Neural crest cell (in vitro differentiated cells): ENCODE data around the gene CDK19. TPM values are rescaled to one million over a fixed set of nuclear protein-coding genes. Genes with fewer than 3 reads are reported as not detected.

Source experiments
- DNase-seq: peaks from one replicate; pipeline ENCODE4 v3.0.0; 2021; ENCODE audit warnings: low read depth, mixed read lengths, low spot score
- H3K27ac Mint-ChIP-seq: one replicate; pipeline ENCODE4 v1.8.0; 2021; ENCODE audit warnings: mild to moderate bottlenecking, mixed read lengths; ENCODE audit not compliant: unreplicated experiment
- H3K27me3 Mint-ChIP-seq: 2 replicates; pipeline ENCODE4 v1.8.0; 2021; ENCODE audit warnings: low read depth, mild to moderate bottlenecking, mixed read lengths
- H3K36me3 Mint-ChIP-seq: 2 replicates; pipeline ENCODE4 v1.8.0; 2021; ENCODE audit warnings: low read depth, mild to moderate bottlenecking, mixed read lengths
- H3K4me1 Mint-ChIP-seq: 2 replicates; pipeline ENCODE4 v1.8.0; 2021; ENCODE audit warnings: mixed read lengths
- H3K4me3 Mint-ChIP-seq: one replicate; pipeline ENCODE4 v1.8.0; 2021; ENCODE audit warnings: mild to moderate bottlenecking, mixed read lengths
- H3K9me3 Mint-ChIP-seq: 2 replicates; pipeline ENCODE4 v1.8.0; 2021; ENCODE audit warnings: mixed read lengths
- total RNA-seq: library from RNA; stranded (reverse); gene quantifications from 2 replicates; pipeline ENCODE4 v1.2.1, GENCODE V29; 2021
- TF ChIP-seq, protein P1 (sequence below): fragments of 200-600 bp; sonication (generic); conservative IDR thresholded peaks from 2 replicates; pipeline ENCODE4 v1.5.0; 2021; ENCODE audit warnings: antibody characterized with exemption, mild to moderate bottlenecking

The CDK19 gene
- total RNA-seq, 1 donor from 2014 or later = 24.4 TPM

DNA sequence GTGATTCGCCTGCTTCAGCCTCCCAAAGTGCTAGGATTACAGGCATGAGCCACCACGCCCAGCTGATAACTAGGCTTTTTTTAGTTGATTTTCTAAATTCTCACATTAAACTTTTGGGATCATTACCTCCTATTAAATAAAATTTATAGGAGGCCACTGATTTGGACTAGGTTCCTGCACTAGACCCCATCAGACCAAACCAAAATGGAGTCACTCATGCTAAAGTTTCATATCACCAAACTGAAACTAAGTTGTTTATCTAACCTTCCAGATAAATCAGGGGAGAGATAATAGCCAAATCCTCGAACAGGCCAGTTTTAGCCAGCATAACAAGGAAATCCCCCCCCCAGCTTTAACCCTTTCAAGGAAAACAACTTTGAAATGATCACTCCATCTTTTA, 240.5 kb downstream of the CDK19 start:
- DNase-seq = no peak
- Mint-ChIP-seq H3K36me3 (peaks cover 8% of the 10 kb centered on the region), H3K4me1 (no peaks in the 10 kb centered on the region), H3K4me3 (no peak overlapping the region), H3K27me3 (no peaks in the 10 kb centered on the region), H3K9me3 (peaks cover 11% of the 10 kb centered on the region), H3K27ac (no peak overlapping the region)
- TF ChIP-seq, protein P1, sequence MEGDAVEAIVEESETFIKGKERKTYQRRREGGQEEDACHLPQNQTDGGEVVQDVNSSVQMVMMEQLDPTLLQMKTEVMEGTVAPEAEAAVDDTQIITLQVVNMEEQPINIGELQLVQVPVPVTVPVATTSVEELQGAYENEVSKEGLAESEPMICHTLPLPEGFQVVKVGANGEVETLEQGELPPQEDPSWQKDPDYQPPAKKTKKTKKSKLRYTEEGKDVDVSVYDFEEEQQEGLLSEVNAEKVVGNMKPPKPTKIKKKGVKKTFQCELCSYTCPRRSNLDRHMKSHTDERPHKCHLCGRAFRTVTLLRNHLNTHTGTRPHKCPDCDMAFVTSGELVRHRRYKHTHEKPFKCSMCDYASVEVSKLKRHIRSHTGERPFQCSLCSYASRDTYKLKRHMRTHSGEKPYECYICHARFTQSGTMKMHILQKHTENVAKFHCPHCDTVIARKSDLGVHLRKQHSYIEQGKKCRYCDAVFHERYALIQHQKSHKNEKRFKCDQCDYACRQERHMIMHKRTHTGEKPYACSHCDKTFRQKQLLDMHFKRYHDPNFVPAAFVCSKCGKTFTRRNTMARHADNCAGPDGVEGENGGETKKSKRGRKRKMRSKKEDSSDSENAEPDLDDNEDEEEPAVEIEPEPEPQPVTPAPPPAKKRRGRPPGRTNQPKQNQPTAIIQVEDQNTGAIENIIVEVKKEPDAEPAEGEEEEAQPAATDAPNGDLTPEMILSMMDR = no peak

DNA sequence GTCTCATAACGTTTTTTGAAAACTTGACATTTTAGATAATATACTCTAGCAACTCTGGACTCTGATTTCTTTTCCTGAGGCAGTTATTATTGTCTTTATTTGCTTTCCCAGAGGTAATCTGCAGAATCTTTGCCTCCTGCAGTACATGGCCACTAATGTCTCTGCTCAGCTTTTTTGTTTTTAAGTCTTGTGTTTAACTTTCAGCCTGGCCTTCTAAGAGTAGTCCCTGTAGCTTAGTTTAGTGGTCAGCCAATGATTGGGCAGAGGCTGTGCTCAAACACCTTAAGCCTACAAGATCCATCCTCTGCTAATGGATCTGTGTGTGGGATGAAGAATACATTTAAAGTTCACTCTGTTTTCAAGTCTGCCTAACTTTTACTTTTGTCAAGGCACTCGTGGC, 241.7 kb downstream of the CDK19 start:
- no peak overlapping the region for H3K27ac Mint-ChIP-seq
- peaks cover 2% of the 10 kb centered on the region for H3K36me3 Mint-ChIP-seq
- TF ChIP-seq, protein P1 = no peak
- no peak overlapping the region for H3K4me3 Mint-ChIP-seq
- H3K4me1 Mint-ChIP-seq = no peaks in the 10 kb centered on the region
- DNase-seq = no peak
- no peaks in the 10 kb centered on the region for H3K27me3 Mint-ChIP-seq
- H3K9me3 Mint-ChIP-seq = peaks cover 5% of the 10 kb centered on the region

- TF ChIP-seq, protein P1 = no peak
- Mint-ChIP-seq H3K27ac (no peak overlapping the region), H3K9me3 (peaks cover 5% of the 10 kb centered on the region), H3K27me3 (no peaks in the 10 kb centered on the region), H3K36me3 (no peaks in the 10 kb centered on the region), H3K4me3 (no peak overlapping the region), H3K4me1 (no peaks in the 10 kb centered on the region)
- DNase-seq = no peak
These were observed 242.1 kb downstream of the CDK19 start for GRCh38 chr6:110573136-110573535.

DNA sequence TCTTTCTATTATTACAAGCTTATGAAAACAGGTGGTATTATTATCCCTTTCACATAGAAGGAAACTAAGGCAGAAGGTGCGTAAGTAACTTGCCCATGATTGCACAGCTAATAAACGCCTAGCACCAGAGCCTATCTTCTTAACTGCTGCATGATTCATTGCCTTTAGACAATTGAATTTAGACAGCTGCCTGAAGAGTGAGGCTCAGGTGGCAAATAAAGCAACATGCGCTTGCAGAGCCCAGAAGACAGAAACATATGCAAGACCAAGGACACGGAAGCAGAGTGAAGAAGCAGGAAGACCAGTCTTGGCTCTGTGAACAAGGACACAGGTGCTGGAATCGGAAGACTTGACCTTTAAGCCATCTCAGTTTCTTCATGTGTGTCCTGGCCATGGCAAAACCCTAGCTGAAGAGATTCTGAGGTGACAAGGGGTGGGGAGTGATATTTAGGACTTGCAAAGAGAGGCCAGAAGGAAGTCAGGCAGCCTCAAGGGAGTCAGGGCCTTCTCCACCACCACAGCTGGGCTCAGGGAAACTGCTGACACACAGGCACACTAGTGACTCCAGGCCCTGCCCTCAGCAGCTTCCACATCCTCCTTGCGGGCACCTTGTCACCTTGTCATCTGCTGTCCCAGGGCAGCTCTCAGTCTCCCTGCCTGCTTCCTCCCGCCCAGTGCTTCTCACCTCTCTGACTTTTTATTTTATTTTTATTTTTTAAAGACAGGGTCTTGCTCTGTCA, 247.1 kb downstream of the CDK19 start:
- DNase-seq = no peak
- no peaks in the 10 kb centered on the region for H3K27me3 Mint-ChIP-seq
- H3K4me3 Mint-ChIP-seq = no peak overlapping the region
- TF ChIP-seq, protein P1 = no peak
- H3K36me3 Mint-ChIP-seq = no peaks in the 10 kb centered on the region
- peaks cover 9% of the 10 kb centered on the region for H3K4me1 Mint-ChIP-seq
- peak overlapping the region; percentile 40 for H3K27ac Mint-ChIP-seq
- H3K9me3 Mint-ChIP-seq = no peaks in the 10 kb centered on the region

- TF ChIP-seq, protein P1 = no peak
These were observed 248.7 kb downstream of the CDK19 start for GRCh38 chr6:110566346-110567125.

More at GRCh38 chr6:110566346-110567125, 248.7 kb downstream of the CDK19 start:
- no peaks in the 10 kb centered on the region for H3K36me3 Mint-ChIP-seq
- no peaks in the 10 kb centered on the region for H3K9me3 Mint-ChIP-seq
- no peaks in the 10 kb centered on the region for H3K27me3 Mint-ChIP-seq
- peaks cover 9% of the 10 kb centered on the region for H3K4me1 Mint-ChIP-seq
- no peak for DNase-seq
- no peak overlapping the region for H3K27ac Mint-ChIP-seq
- no peak overlapping the region for H3K4me3 Mint-ChIP-seq
